ENCODE data around the gene OR8B3. TPM values are rescaled to one million over a fixed set of nuclear protein-coding genes. Genes with fewer than 3 reads are reported as not detected.

Gene OR8B3
- total and polyA plus RNA-seq, 4 donors = not detected

- Histone ChIP-seq H3K36me3 (ENCODE audit: control insufficient read depth in 4 of 4, insufficient read depth in 3 of 4, low read depth in 1 of 4, low read length in 3 of 4) (no peaks in the 10 kb centered on the region), H3K4me3 (ENCODE audit: low read depth in 1 of 3, low read length in 3 of 3) (no peak overlapping the region), H3K9me3 (ENCODE audit: control insufficient read depth in 4 of 4, low read length in 3 of 4) (peaks cover 0 to 9% (median 1%) of the 10 kb centered on the region in 4 donors), H3K4me1 (ENCODE audit: control insufficient read depth in 4 of 4, insufficient read depth in 4 of 4, low read length in 3 of 4) (no peaks in the 10 kb centered on the region), H3K27ac (ENCODE audit: low read depth in 1 of 2, low read length in 2 of 2) (no peak overlapping the region), H3K9ac (ENCODE audit: low read depth in 1 of 2, low read length in 2 of 2) (no peak overlapping the region), H3K27me3 (ENCODE audit: control insufficient read depth in 4 of 4, insufficient read depth in 4 of 4, low read length in 3 of 4) (peaks cover 0 to 5% (median 0%) of the 10 kb centered on the region in 4 donors)
- TF ChIP-seq FOXA1 (IDR thresholded peaks at IDR 0.05) = no peak
- no peak for TF ChIP-seq JUND (IDR thresholded peaks at IDR 0.05)
- TF ChIP-seq SP1 (IDR thresholded peaks at IDR 0.05) = no peak
- no peak for TF ChIP-seq YY1 (IDR thresholded peaks at IDR 0.05)
- no peak for TF ChIP-seq ZBTB33 (IDR thresholded peaks at IDR 0.05)
- TF ChIP-seq NR2F2 (IDR thresholded peaks at IDR 0.05) = no peak
- TF ChIP-seq RAD21 (IDR thresholded peaks at IDR 0.05) = no peak
- no peak for TF ChIP-seq FOXA2 (IDR thresholded peaks at IDR 0.05)
- no peak for TF ChIP-seq CTCF (IDR thresholded peaks at IDR 0.05; ENCODE audit: low read depth, low read length, missing input control)
- TF ChIP-seq EGR1 (IDR thresholded peaks at IDR 0.05; ENCODE audit: low read depth in 2 of 2) = no peak
- no peak for TF ChIP-seq RXRA (IDR thresholded peaks at IDR 0.05)
- TF ChIP-seq, protein P1, sequence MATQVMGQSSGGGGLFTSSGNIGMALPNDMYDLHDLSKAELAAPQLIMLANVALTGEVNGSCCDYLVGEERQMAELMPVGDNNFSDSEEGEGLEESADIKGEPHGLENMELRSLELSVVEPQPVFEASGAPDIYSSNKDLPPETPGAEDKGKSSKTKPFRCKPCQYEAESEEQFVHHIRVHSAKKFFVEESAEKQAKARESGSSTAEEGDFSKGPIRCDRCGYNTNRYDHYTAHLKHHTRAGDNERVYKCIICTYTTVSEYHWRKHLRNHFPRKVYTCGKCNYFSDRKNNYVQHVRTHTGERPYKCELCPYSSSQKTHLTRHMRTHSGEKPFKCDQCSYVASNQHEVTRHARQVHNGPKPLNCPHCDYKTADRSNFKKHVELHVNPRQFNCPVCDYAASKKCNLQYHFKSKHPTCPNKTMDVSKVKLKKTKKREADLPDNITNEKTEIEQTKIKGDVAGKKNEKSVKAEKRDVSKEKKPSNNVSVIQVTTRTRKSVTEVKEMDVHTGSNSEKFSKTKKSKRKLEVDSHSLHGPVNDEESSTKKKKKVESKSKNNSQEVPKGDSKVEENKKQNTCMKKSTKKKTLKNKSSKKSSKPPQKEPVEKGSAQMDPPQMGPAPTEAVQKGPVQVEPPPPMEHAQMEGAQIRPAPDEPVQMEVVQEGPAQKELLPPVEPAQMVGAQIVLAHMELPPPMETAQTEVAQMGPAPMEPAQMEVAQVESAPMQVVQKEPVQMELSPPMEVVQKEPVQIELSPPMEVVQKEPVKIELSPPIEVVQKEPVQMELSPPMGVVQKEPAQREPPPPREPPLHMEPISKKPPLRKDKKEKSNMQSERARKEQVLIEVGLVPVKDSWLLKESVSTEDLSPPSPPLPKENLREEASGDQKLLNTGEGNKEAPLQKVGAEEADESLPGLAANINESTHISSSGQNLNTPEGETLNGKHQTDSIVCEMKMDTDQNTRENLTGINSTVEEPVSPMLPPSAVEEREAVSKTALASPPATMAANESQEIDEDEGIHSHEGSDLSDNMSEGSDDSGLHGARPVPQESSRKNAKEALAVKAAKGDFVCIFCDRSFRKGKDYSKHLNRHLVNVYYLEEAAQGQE (IDR thresholded peaks at IDR 0.05) = no peak
- no peak for TF ChIP-seq HNF4A (conservative IDR thresholded peaks at IDR 0.05)
- TF ChIP-seq ATF3 (IDR thresholded peaks at IDR 0.05) = no peak
- no peak for TF ChIP-seq GABPA (IDR thresholded peaks at IDR 0.05 in 1 of 2, conservative IDR thresholded peaks at IDR 0.05 in 1 of 2)
- no peak for DNase-seq (ENCODE audit: low spot score)
- WGBS = 45% methylated on average over 2 of the region's 2 CpGs
Measured at GRCh38 chr11:124429599-124429998, 30.8 kb upstream of the OR8B3 start.

DNA sequence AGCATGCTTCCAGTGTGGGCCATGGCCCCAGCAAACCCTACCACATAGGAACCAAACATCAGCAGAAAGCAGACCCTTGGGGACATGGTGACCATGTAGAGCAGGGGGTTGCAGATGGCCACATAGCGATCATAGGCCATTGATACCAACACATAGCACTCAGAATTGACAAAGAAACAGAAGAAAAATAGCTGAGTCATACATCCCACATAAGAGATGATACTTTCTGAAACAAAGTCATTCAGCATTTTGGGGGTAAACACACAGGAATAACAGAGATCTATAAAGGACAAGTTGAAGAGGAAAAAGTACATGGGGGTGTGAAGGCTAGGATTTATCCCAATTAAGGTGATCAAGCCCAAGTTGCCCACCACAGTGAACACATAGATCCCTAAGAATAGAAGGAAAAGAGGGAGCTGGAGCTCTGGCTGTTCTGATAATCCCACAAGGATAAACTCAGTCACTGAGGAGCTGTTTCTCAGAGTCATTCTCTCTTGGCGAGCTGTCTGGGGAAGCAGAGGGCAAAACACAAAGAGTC, 25.6 kb upstream of the OR8B3 start, which contains the start of gene OR8B4:
TSS of gene OR8B4 (minus strand) at position 488 of the 538 bp plus-strand sequence. CDS start at position 488, 0 bp downstream.
- Histone ChIP-seq H3K36me3 (ENCODE audit: control insufficient read depth in 4 of 4, insufficient read depth in 3 of 4, low read depth in 1 of 4, low read length in 3 of 4) (no peaks in the 10 kb centered on the region), H3K4me3 (ENCODE audit: low read depth in 1 of 3, low read length in 3 of 3) (no peak within 1 kb of the TSS), H3K9me3 (ENCODE audit: control insufficient read depth in 4 of 4, low read length in 3 of 4) (peaks cover 0 to 2% (median 0%) of the 10 kb centered on the region in 4 donors), H3K27me3 (ENCODE audit: control insufficient read depth in 4 of 4, insufficient read depth in 4 of 4, low read length in 3 of 4) (peaks cover 0 to 5% (median 2%) of the 10 kb centered on the region in 4 donors), H3K27ac (ENCODE audit: low read depth in 1 of 2, low read length in 2 of 2) (no peak within 1 kb of the TSS), H3K4me1 (ENCODE audit: control insufficient read depth in 4 of 4, insufficient read depth in 4 of 4, low read length in 3 of 4) (no peaks in the 10 kb centered on the region), H3K9ac (ENCODE audit: low read depth in 1 of 2, low read length in 2 of 2) (no peak within 1 kb of the TSS)
- no peak for TF ChIP-seq EGR1 (IDR thresholded peaks at IDR 0.05; ENCODE audit: low read depth in 2 of 2)
- TF ChIP-seq, protein P1 (IDR thresholded peaks at IDR 0.05) = no peak
- TF ChIP-seq, protein P2, sequence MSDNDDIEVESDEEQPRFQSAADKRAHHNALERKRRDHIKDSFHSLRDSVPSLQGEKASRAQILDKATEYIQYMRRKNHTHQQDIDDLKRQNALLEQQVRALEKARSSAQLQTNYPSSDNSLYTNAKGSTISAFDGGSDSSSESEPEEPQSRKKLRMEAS (IDR thresholded peaks at IDR 0.05) = no peak
- no peak for TF ChIP-seq SP1 (IDR thresholded peaks at IDR 0.05)
- TF ChIP-seq JUND (IDR thresholded peaks at IDR 0.05) = no peak
- no peak for TF ChIP-seq FOXA2 (IDR thresholded peaks at IDR 0.05)
- no peak for TF ChIP-seq NR2F2 (IDR thresholded peaks at IDR 0.05)
- no peak for TF ChIP-seq TAF1 (conservative IDR thresholded peaks at IDR 0.05)
- TF ChIP-seq ZBTB33 (IDR thresholded peaks at IDR 0.05) = no peak
- TF ChIP-seq HNF4G (IDR thresholded peaks at IDR 0.05) = no peak
- TF ChIP-seq YY1 (IDR thresholded peaks at IDR 0.05) = no peak
- no peak for DNase-seq (ENCODE audit: low spot score)
- 90% methylated on average over 2 of the region's 2 CpGs for WGBS

Measured in liver (tissue), 9 donors.